GM20000 (cell line): ENCODE measurements around the gene DOCK10.
A peak's percentile ranks its signal among the peaks of the same experiment; 100 is the strongest.

Source experiments
- DNase-seq: peaks from one replicate; pipeline ENCODE4 v3.0.0; 2012; ENCODE audit warnings: low spot score
- TF ChIP-seq, protein P1 (sequence below): IDR thresholded peaks from 2 replicates; pipeline ENCODE4 v1.5.1; 2012; ENCODE audit warnings: mild to moderate bottlenecking, control low read depth; ENCODE audit errors: extremely low read depth, missing control alignments

Gene DOCK10

DNA sequence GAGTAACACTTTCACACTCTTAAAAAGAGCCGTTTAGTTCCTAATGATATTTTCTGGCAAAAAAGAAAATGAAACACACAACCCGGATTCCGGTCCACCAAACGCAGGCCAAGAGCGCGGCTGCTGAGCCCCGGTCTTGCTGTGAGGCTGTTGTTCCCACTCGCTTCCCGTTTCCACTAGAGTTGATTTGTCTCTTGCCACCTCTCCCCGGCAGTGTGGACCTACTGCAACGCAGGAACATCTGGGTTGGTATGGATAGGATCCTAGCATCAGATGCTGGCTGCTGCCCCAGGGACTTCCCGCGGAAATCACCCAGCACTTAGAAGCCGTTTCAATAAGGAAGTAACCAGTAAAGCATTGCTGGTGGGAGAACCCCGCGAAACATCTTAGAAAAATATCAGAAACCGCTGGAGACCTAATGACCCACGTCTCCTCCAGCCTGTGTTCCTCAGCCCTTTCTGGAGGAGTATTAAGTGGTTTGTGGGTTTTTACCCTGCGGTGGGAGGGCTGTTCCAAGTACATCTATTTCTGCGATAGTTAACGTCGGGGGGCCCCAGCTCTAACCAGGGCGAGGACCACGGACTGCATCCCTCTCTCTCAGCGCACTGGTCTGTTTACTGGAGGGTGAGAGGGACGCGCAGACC, 939 bp downstream of the DOCK10 start:
- TF ChIP-seq, protein P1, sequence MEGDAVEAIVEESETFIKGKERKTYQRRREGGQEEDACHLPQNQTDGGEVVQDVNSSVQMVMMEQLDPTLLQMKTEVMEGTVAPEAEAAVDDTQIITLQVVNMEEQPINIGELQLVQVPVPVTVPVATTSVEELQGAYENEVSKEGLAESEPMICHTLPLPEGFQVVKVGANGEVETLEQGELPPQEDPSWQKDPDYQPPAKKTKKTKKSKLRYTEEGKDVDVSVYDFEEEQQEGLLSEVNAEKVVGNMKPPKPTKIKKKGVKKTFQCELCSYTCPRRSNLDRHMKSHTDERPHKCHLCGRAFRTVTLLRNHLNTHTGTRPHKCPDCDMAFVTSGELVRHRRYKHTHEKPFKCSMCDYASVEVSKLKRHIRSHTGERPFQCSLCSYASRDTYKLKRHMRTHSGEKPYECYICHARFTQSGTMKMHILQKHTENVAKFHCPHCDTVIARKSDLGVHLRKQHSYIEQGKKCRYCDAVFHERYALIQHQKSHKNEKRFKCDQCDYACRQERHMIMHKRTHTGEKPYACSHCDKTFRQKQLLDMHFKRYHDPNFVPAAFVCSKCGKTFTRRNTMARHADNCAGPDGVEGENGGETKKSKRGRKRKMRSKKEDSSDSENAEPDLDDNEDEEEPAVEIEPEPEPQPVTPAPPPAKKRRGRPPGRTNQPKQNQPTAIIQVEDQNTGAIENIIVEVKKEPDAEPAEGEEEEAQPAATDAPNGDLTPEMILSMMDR = no peak
- peak; percentile 84 for DNase-seq

DNA sequence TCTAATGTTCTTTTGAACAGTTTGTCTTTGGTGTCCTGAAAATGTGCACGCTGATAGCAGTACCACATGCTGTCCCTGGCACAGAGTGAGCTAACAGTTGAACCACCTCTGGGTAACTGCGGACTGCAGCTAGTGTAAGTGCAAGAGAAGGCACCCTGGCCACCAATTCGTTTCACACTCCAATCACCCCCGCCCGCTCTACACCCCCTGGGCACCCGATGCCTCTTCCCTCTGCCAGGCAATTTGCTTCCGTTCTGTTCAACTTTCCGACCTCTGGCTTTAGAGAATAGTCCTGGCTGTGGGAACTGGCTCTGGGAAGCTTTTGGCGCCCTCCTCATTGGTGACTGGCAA, 1.4 kb downstream of the DOCK10 start:
- peak; percentile 33 for DNase-seq
- TF ChIP-seq, protein P1 = no peak

DNA sequence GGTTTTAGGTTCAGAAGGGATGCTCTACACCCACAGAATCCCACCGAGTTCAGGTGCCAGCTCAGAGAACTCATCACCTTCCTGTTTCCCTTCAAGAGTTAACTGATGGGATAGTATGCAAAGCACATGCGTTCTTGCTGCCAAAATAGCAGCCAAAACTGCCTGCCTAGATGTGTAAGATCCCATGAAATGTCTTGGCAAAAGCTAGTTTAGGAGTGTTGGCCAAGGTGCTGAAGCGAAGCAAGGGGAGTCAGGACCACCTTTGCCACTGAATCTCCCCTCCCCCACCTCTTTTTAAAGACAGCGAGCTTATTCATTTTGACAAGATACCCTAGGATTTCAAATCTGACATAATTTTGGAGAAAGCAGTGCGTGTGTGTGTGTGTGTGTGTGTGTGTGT, 2.1 kb downstream of the DOCK10 start:
- TF ChIP-seq, protein P1 = no peak
- no peak for DNase-seq

DNA sequence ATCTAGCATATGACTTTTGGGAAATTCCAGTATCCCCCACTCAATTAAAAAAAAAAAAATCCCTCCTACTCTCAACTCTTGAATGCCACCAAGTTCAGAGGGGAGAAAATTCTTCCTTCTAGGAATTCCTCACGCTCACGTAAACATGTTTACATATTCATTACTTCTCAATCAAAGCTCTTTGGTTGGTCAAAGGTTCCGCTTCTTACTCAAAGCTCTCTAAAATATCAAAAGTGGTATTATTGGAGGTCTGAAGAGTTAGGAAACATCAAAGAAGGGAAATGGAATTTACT, 4.1 kb downstream of the DOCK10 start:
- DNase-seq = no peak
- TF ChIP-seq, protein P1 = no peak

DNA sequence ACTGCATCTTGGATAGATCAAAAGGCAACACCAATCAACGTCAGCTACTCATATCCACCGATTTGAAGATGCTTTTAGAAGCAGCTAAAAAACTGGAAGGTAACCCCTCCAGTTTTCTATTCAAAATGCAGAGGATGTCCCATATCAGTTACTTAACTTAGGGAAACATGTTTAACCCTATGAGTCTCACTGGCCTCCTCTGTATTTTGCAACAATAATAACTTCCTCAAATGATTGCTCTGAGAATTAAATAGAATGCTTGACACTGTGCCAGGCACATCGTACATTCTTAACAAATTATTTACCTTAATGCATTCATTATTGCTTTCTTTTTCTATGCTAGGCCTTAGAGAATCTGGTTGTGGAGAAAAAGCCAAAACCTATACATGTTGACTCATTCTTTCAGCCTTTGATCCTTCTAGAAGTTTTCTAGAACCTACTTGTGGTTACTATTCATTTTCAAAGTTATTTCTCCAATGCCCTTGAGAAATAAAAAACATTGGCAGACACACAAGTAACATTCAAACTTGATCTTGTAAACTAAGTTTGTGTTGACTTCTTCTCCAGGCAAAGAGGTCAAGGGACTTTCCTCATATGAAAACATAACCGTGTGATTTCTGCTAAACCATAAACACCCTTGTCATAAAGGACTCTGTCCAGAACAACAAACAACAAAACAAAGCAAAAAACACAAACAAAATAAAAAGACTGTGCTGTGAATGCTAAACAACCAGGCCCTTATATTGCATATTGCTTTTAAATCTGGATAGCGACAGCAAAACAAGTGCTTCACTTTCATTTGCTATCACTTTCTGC, 4.6 kb downstream of the DOCK10 start:
- TF ChIP-seq, protein P1 = no peak
- no peak for DNase-seq

DNA sequence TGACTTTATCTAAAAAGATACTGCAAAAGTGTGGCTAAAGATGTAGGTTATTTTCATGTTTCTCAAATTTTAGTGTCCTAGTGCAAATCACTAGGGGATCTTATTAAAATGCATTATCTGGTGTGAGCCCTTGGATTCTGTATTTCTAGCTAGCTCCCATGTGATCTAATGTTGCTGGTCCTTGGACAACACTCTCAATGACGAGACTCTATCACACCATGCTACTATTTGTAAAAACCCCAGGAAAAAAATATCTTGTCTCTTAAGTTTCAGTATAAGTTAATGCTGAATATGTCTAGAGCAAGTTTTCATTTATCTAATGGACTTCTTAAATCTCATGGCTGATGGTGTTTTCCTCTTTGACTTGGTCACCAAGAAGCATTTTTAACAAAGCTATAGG, 5.8 kb downstream of the DOCK10 start:
- no peak for DNase-seq
- TF ChIP-seq, protein P1 = no peak

DNA sequence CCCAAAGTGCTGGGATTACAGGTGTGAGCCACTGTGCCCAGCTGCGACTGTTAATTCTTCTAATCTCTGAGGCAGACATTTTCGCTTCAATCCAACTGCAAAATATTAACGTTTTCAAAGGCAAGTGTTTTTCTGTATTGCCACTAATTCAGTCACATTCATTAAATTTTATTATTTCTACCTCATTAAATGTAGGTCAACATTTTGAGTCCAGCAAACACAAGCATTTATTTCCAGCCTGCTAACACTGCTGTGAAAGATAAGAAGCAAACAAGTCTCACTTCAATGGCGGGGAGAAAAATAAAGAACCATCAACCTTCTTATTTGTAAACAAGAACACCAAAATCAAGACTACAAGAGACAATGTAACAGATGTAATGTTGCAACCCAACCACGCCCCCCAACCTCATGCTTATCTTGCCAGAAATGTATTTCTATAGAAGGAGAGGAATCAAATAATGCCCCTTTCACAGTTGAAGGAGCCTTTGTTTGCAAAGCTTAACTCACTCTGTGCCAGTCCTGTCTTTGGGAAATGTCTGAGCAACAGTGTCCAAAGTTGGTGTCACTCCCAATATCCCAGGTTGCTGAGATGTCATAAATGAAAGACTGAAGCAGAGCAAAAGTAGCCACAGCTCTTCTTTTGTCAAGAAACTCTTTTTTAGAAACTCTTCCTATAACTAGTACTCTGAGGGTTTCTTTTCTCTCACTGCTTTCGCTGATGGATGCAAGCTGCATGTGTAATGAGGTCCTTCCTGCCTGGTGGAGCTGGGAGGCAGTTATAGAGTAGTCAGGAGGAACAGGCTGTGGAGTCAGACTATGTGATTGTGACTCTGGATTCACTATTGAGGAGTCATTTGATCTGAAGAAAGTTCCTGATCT, 8.6 kb downstream of the DOCK10 start:
- DNase-seq = no peak
- TF ChIP-seq, protein P1 = no peak
